ENCODE results near the gene NAA10.

DNA sequence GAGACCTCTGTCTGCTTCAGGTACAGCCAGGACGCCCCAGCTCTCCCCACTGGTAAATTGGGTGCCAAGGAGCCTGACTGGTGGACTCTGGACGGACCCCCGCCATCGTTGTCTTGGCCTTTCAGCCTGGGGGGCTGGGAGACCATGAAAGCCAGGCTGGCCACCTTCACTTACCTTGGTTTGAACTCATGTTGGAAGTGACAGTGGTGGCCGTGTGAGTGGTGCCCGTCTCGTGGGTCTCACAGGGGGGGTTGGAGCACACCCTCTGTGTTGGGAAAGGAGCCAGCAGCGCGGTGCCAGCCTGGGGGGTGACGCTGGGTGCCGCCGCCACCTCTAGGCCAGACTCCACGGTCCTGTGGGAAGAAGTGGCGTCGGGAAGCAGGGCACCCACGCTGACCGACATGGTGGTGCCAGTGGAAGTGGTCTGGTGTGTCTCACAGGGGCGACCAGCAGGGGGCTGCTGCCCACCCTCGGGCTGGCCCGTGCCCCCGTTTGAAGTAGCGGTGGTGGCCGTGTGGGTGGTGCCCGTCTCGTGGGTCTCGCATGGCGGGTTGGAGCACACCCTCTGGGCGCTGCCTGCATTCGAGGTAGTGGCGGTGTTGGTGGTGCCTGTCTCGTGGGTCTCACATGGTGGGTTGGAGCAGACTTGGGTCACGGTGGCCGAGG, 19.2 kb upstream of the NAA10 start:
- no peak for TF ChIP-seq POLR2AphosphoS5 (IDR thresholded peaks at IDR 0.05; ENCODE audit: low read depth, low read length)
- 0 out of 2 replicates have a peak, but pooled peaks have one; percentile 46 for TF ChIP-seq POLR2A (IDR thresholded peaks at IDR 0.05; ENCODE audit: low read depth, low read length)

Data from GM12892 (cell line).